SK-N-SH treated with all-trans-retinoic acid at 6 μM for 48 hours (cell line): ENCODE data around the gene ACOT6.

Source experiments
- RARB ChIP-seq: fragments of 250-450 bp; sonication (Bioruptor Pico); IDR thresholded peaks from 2 replicates; pipeline ENCODE4 v1.8.0; 2021; ENCODE audit warnings: mild to moderate bottlenecking, moderate library complexity
- ZNF70 ChIP-seq: fragments of 450-650 bp; formaldehyde crosslinking; IDR thresholded peaks from 2 replicates; pipeline ENCODE4 v1.5.0; 2020; ENCODE audit warnings: mild to moderate bottlenecking, moderate library complexity

DNA sequence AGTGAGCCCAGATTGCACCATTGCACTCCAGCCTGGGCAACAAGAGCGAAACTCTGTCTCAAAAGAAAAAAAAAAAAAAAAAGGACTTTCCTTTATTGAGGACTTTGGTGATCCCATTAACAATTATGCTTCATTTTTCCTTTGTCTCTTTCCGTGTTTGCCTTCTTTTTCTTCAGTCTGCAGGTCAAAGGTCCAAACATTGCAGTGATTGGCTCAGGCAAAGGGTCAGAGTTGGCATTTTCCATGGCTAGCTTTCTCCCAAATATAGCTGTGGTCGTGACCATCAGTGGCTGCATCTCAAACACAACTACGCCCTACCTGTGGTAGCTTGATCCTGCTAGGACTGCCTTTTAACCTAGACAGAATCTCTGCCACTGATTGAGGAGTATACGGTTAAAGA is 25.5 kb downstream of the ACOT6 start:
- no peak for TF ChIP-seq ZNF70 (CRISPR knock-in tag)
- no peak for TF ChIP-seq RARB (CRISPR knock-in tag)
